GM12878 (cell line): ENCODE results near the gene CHST14. TPM values are rescaled to one million over a fixed set of nuclear protein-coding genes. Genes with fewer than 3 reads are reported as not detected.

Experiments used
- ATAC-seq: fragments of 200-7000 bp; cut with Tn5 transposase; 3 replicates; pipeline ENCODE4 v1.9.1; 2020; ENCODE audit warnings: mild to moderate bottlenecking, moderate library complexity
- BruUV-seq: library from RNA; stranded (reverse); fragments of 400-500 nt; replicated peaks from 2 replicates; lab custom pipeline; 2021; lab: Mats Ljungman, UMichigan
- CTCF ChIA-PET: fragments of 300-600 bp; sonication (Branson Sonifier 250); formaldehyde crosslinking; extraction: SDS; loops from one replicate; lab custom pipeline; 2021; ENCODE audit warnings: inconsistent platforms; lab: Yijun Ruan, JAX
- POLR2A ChIA-PET: fragments of 350-600 bp; formaldehyde crosslinking; extraction: SDS; loops from one replicate; lab custom pipeline; 2021; ENCODE audit warnings: inconsistent platforms; lab: Charles Lee
- RAD21 ChIA-PET: fragments of 300-600 bp; sonication (Branson Sonifier 250); formaldehyde crosslinking; loops from one replicate; lab custom pipeline; 2023; ENCODE audit warnings: antibody characterized with exemption; ENCODE audit not compliant: unreplicated experiment; lab: Charles Lee
- SMC1A ChIA-PET: fragments of 300-600 bp; sonication (Branson Sonifier 250); formaldehyde crosslinking; loops from one replicate; lab custom pipeline; 2023; ENCODE audit not compliant: unreplicated experiment, uncharacterized antibody; lab: Charles Lee
- DNase-seq: peaks from one replicate; pipeline ENCODE4 v3.0.0-alpha.2; 2011; ENCODE audit warnings: low read depth, low spot score
- FAIRE-seq: peaks from 3 replicates; lab custom pipeline; 2011; peaks lifted over from hg19 to GRCh38; lab: Jason Lieb, UNC
- H2AFZ ChIP-seq: 2 replicates; pipeline ENCODE4 v1.6.0; 2011; ENCODE audit warnings: low read depth, low read length, control low read depth; ENCODE audit not compliant: control insufficient read depth
- H3K27ac ChIP-seq: 2 replicates; pipeline ENCODE4 v1.5.1; 2011; ENCODE audit warnings: control low read depth; ENCODE audit not compliant: control insufficient read depth, insufficient read depth
- H3K27me3 ChIP-seq, 2 experiments: replicated peaks in 1 of 2; 2 replicates each; pipeline versions ENCODE4 v1.6.0 to v1.6.1; 2011; ENCODE audit warnings: low read length in 1 of 2; ENCODE audit not compliant: control insufficient read depth in 2 of 2, insufficient read depth in 2 of 2
- H3K36me3 ChIP-seq, 2 experiments: 2 replicates each; pipeline ENCODE4 v1.5.1; 2011; ENCODE audit warnings: low read length in 1 of 2; ENCODE audit not compliant: control insufficient read depth in 2 of 2, insufficient read depth in 2 of 2
- H3K4me1 ChIP-seq: 2 replicates; pipeline ENCODE4 v1.6.1; 2011; ENCODE audit warnings: mild to moderate bottlenecking, low read length, moderate library complexity, mixed read lengths; ENCODE audit not compliant: control insufficient read depth, insufficient read depth
- H3K4me2 ChIP-seq: 2 replicates; pipeline ENCODE4 v1.6.0; 2011; ENCODE audit warnings: control low read depth; ENCODE audit not compliant: control insufficient read depth, insufficient read depth
- H3K4me3 ChIP-seq: fragments of 200-600 bp; sonication (generic); 2 replicates; pipeline ENCODE4 v1.5.1; 2016
- H3K79me2 ChIP-seq: 2 replicates; pipeline ENCODE4 v1.6.0; 2011; ENCODE audit warnings: low read length; ENCODE audit not compliant: control insufficient read depth, insufficient read depth
- H3K9ac ChIP-seq: 2 replicates; pipeline ENCODE4 v1.8.0; 2011; ENCODE audit warnings: low read length, control low read depth, mixed read lengths; ENCODE audit not compliant: control insufficient read depth, insufficient read depth
- H3K9me3 ChIP-seq: replicated peaks from 3 replicates; pipeline ENCODE4 v1.5.1; 2011; ENCODE audit warnings: mild to moderate bottlenecking, low read length; ENCODE audit not compliant: control insufficient read depth, insufficient read depth
- H4K20me1 ChIP-seq: 2 replicates; pipeline ENCODE4 v1.6.0; 2011; ENCODE audit not compliant: control insufficient read depth, insufficient read depth
- GABPA ChIP-seq: IDR thresholded peaks from 2 replicates; pipeline ENCODE4 v1.6.1; 2014; ENCODE audit warnings: antibody characterized with exemption, low read depth, mild to moderate bottlenecking, inconsistent platforms
- HDGF ChIP-seq: fragments of 450-650 bp; IDR thresholded peaks from 2 replicates; pipeline ENCODE4 v1.6.1; 2016; ENCODE audit warnings: antibody characterized with exemption
- RUNX3 ChIP-seq: IDR thresholded peaks from 2 replicates; pipeline ENCODE4 v1.6.1; 2012; ENCODE audit warnings: low read length, inconsistent platforms
- SPI1 ChIP-seq: IDR thresholded peaks from 2 replicates; pipeline ENCODE4 v1.6.1; 2011; ENCODE audit warnings: low read depth, mild to moderate bottlenecking, low read length, moderate library complexity, borderline replicate concordance; ENCODE audit not compliant: insufficient read depth
- WGBS: methylation state at CpG from one replicate; pipeline ENCODE4 v1.1.6; 2016; ENCODE audit warnings: low lambda C conversion rate; ENCODE audit not compliant: insufficient replicate concordance, insufficient coverage; ENCODE audit errors: missing lambda C conversion rate; 5-methylcytosine and 5-hydroxymethylcytosine counted together
- in situ Hi-C: fragments of 300-500 bp; cut with MboI; formaldehyde crosslinking; loops from 9 replicates; pipeline ENCODE4 v1.14.3; 2018; ENCODE audit warnings: mixed read lengths
- intact Hi-C: fragments of 100-400 bp; cut with micrococcal nuclease; formaldehyde crosslinking; loops from one replicate; pipeline ENCODE4 v1.14.2; 2022; ENCODE audit not compliant: unreplicated experiment
- polyA plus RNA-seq, 11 experiments: library from polyadenylated mRNA; depleted of rRNA in 4 of 11; unstranded in 6 of 11; stranded (reverse) in 5 of 11; fragments of >200 nt; fragmentation: Nextera tagmentation in 4 of 11; fragmentation: Illumina TruSeq in 1 of 11; extraction: Ambion mirVana in 4 of 11; extraction: Trizol in 1 of 11; gene quantifications; 1 replicate in 1 of 11; 2 replicates in 10 of 11; pipeline versions ENCODE4 v1.2.1 to v1.2.3, GENCODE V29; 2011 to 2016; ENCODE audit warnings: inconsistent platforms in 2 of 11, missing spikeins in 2 of 11, low read depth in 1 of 11
- total RNA-seq, 4 experiments: library from RNA; depleted of rRNA in 3 of 4; stranded (reverse); fragments of >200 nt in 3 of 4; fragmentation: Illumina TruSeq in 1 of 4; extraction: Trizol in 1 of 4; gene quantifications; 2 replicates each; pipeline versions ENCODE4 v1.2.1 to v1.2.3, GENCODE V29; 2013 to 2021
- TF ChIP-seq, protein P1 (sequence below): IDR thresholded peaks from 2 replicates; pipeline ENCODE4 v1.6.1; 2011; ENCODE audit warnings: mild to moderate bottlenecking, low read depth, low read length, moderate library complexity; ENCODE audit not compliant: insufficient replicate concordance

CHST14 gene
- total and polyA plus RNA-seq, 10 of the 15 experiments (the other 5 are each of a cell fraction or from before 2014, with no cell fraction given), result 1.3 to 12.8 (median 6.2) TPM

DNA sequence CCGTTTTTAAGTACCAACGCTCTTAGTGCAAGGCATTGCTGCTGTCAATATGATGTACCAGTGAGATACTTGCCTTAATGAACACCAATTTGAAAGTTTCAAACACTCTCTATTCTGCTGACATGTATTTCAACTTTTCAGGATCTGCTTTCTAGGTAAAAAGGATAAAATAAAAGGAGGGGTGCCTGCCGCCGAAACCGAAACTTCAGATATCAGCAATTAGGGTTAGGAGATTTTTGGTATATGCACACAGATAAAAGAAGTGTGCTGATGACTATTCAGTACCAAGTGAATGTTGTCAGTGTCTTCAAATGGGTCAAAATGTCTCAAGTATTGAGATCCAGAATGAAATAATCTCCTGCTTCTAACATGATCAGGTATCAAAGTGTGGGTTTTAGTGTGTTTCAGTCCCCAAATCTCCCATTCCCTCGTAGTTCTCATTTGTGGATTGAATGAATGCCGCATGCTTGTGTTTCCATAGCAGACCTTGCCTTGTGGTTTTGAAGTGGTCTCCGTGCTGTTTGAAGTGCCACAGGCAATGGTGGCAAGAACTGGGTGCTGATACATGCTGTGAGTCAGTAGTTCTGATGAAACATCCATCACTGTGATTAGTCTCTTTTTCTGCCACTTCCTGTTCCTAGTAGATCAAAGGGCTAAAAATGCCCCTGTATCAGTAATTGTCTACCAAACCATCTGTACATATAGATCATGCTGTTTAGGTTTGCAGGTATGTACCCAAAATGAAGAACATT lies 22.5 kb downstream of the CHST14 start:
- H4K20me1 ChIP-seq, result no peaks in the 10 kb centered on the region
- no peak overlapping the region for H3K9ac ChIP-seq
- no peaks in the 10 kb centered on the region for H3K4me1 ChIP-seq
- no peak overlapping the region for H2AFZ ChIP-seq
- no peaks in the 10 kb centered on the region for H3K79me2 ChIP-seq
- DNase-seq, result no peak
- BruUV-seq, result no TSS peak
- SMC1A ChIA-PET, result no interaction called here
- TF ChIP-seq SPI1, result peak; percentile 33; the same call in 1 of the 2 replicates
- no peak for TF ChIP-seq HDGF
- no peak for TF ChIP-seq GABPA
- peak; percentile 25; the same call in 1 of the 2 replicates for TF ChIP-seq RUNX3
- TF ChIP-seq, protein P1, sequence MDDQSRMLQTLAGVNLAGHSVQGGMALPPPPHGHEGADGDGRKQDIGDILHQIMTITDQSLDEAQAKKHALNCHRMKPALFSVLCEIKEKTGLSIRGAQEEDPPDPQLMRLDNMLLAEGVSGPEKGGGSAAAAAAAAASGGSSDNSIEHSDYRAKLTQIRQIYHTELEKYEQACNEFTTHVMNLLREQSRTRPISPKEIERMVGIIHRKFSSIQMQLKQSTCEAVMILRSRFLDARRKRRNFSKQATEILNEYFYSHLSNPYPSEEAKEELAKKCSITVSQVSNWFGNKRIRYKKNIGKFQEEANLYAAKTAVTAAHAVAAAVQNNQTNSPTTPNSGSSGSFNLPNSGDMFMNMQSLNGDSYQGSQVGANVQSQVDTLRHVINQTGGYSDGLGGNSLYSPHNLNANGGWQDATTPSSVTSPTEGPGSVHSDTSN, result no peak
- TF ChIP-seq, all 136 proteins: peak for 2
- POLR2A ChIA-PET, result no interaction called here
- Histone ChIP-seq H3K27me3 (no peaks in the 10 kb centered on the region; a peak in 1 of 4 replicates), H3K36me3 (no peaks in the 10 kb centered on the region), H3K9me3 (no peaks in the 10 kb centered on the region), H3K27ac (no peak overlapping the region), H3K4me2 (no peak overlapping the region), H3K4me3 (no peak overlapping the region)
- FAIRE-seq, result no peak
- 53% methylated on average over 8 of the region's 8 CpGs for WGBS
- in situ Hi-C loops, result no loop called here
- CTCF ChIA-PET, result interaction anchor here (1.2 kb wide), 1 partner anchor 24 kb away, joined by 3 read pairs; no protein-coding TSS in a partner anchor
- RAD21 ChIA-PET, result interaction anchor here (0.5 kb wide), 1 partner anchor 761 kb away, joined by 4 read pairs; no protein-coding TSS in a partner anchor
- ATAC-seq, result peak; percentile 86
- intact Hi-C loops, result no loop called here
